Sigmoid colon (tissue), 7 donors: ENCODE data around the gene XYLT2. TPM values are rescaled to one million over a fixed set of nuclear protein-coding genes. Genes with fewer than 3 reads are reported as not detected.
"Not testable (repeated sequence)": the region's sequence is repeated elsewhere in the genome, so short reads cannot be mapped to it uniquely, and the experiment has no call there.

ENCODE experiments used
- DNase-seq: peaks from one replicate; pipeline ENCODE4 v3.0.0-alpha.2; 2019
- H3K27ac ChIP-seq, 4 donors: fragments of 200-600 bp; sonication (generic); one replicate each; pipeline ENCODE4 v1.5.1; 2016 to 2019; ENCODE audit warnings: mild to moderate bottlenecking in 1 of 4
- H3K27me3 ChIP-seq, 3 donors: fragments of 200-600 bp; sonication (generic); one replicate each; pipeline ENCODE4 v1.5.1; 2019; ENCODE audit warnings: mild to moderate bottlenecking in 1 of 3
- H3K36me3 ChIP-seq, 4 donors: fragments of 200-600 bp; sonication (generic); one replicate each; pipeline ENCODE4 v1.5.1; 2016 to 2019
- H3K4me1 ChIP-seq, 4 donors: fragments of 200-600 bp; sonication (generic); one replicate each; pipeline ENCODE4 v1.5.1; 2017 to 2019
- H3K4me3 ChIP-seq, 4 donors: fragments of 200-600 bp; sonication (generic); one replicate each; pipeline ENCODE4 v1.5.1; 2017 to 2019; ENCODE audit warnings: mild to moderate bottlenecking in 2 of 4, moderate library complexity in 1 of 4
- H3K9me3 ChIP-seq, 4 donors: fragments of 200-600 bp in 3 of 4; sonication (generic) in 3 of 4; one replicate each; pipeline versions ENCODE4 v1.5.1 to v1.6.1; 2013 to 2019
- CTCF ChIP-seq, 4 experiments: fragments of 450-650 bp in 3 of 4; fragments of 200-600 bp in 1 of 4; IDR thresholded peaks; one replicate each; pipeline ENCODE4 v1.5.1; 2016 to 2019; ENCODE audit warnings: antibody characterized with exemption in 4 of 4, mild to moderate bottlenecking in 3 of 4, moderate library complexity in 2 of 4
- EP300 ChIP-seq, 4 donors: sonication (generic); formaldehyde crosslinking; IDR thresholded peaks; one replicate each; pipeline ENCODE4 v1.6.1; 2017; ENCODE audit warnings: antibody characterized with exemption in 4 of 4
- POLR2A ChIP-seq, 2 donors: fragments of 450-650 bp; IDR thresholded peaks; one replicate each; pipeline ENCODE4 v1.6.1; 2016; ENCODE audit warnings: antibody characterized with exemption in 2 of 2, mild to moderate bottlenecking in 2 of 2, moderate library complexity in 2 of 2
- POLR2AphosphoS5 ChIP-seq, 4 donors: sonication (generic); formaldehyde crosslinking; IDR thresholded peaks; one replicate each; pipeline ENCODE4 v1.6.1; 2017; ENCODE audit warnings: antibody characterized with exemption in 4 of 4
- WGBS, 2 donors: extraction: QIAGEN DNeasy Blood & Tissue Kit; methylation state at CpG; one replicate each; pipeline ENCODE4 v1.1.7; 2013; 5-methylcytosine and 5-hydroxymethylcytosine counted together
- intact Hi-C: fragments of 100-400 bp; cut with DNase I; formaldehyde crosslinking; loops from one replicate; pipeline ENCODE4 v1.15.1; 2023
- polyA plus RNA-seq, 3 donors: library from polyadenylated mRNA; stranded (reverse); fragments of 200-250 nt; gene quantifications; one replicate each; pipeline ENCODE4 v1.2.3, GENCODE V29; 2013
- total RNA-seq, 4 donors: library from RNA; depleted of rRNA; stranded (reverse); fragments of >200 nt; gene quantifications; one replicate each; pipeline ENCODE4 v1.1.0, GENCODE V29; 2016
- donor health status: healthy with polysubstance abuse.
- donor health status: Bipolar disorder and iron deficiency.
- donor health status: healthy.

The XYLT2 gene
- total RNA-seq: 10 to 100 TPM; 16.2 to 27.4 (median 18.3) TPM
- 10 to 100 TPM in 1 of 3 donors, 1 to 10 TPM in 2; 1.8 to 14.5 (median 2.5) TPM for polyA plus RNA-seq

DNA sequence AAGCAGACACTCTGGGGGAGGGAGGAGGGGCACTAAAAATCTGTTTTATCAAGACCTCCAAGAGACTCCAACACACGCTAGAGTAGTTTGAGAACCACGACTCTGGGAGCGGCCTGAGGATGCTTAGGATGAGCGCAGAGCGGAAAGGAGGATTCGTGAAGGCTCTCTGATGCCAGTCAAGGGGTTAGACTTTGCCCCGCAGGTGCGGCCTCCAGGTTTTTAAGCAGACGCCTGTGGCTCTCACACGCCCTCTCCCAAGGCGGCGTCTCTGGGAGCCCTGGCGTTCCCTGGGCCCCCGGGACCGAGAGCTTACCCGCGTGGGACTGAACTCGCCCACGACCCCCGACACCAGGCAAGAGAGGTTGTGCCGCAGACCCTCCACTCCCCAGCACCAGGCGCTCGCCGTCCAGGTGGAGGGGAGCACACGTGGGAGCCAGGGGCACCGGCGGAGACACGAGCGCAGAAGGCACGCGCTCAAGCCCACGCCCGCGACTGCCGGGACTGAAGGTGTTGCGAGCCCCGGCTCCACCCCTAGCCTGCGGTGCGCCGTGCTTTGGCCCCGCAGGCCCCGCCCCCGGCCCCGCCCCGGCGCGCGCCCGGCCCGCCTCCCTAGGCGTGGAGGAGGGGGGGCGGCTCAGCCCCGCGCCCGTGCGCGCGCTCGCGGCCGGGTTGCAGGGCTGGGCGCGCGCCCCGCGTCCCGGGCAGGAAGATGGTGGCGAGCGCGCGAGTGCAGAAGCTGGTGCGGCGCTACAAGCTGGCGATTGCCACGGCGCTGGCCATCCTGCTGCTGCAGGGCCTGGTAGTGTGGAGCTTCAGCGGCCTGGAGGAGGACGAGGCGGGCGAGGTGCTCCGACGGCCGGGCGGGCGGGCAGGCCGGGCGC, at the start of gene XYLT2:
Gene XYLT2, plus strand, starts transcription at position 695 of the 881 bp plus-strand sequence. Its CDS starts 15 bp downstream, at position 710.
- no peaks in the 10 kb centered on the region for H3K27me3 ChIP-seq
- 1 to 3% methylated on average over 87 of the region's 87 CpGs for whole genome bisulfite sequencing, 2 donors
- no peaks in the 10 kb centered on the region for H3K36me3 ChIP-seq
- peaks cover 0 to 36% (median 30%) of the 10 kb centered on the region in 4 donors for H3K4me1 ChIP-seq
- peak within 1 kb of the TSS; percentile 66 to 82 (median 77) for H3K27ac ChIP-seq
- peak within 1 kb of the TSS; percentile 72 to 95 (median 84) for H3K4me3 ChIP-seq
- no peak for TF ChIP-seq CTCF (IDR thresholded peaks at IDR 0.05)
- peak in 1 of 2 donors; percentile 44 for TF ChIP-seq POLR2A (IDR thresholded peaks at IDR 0.05)
- TF ChIP-seq POLR2AphosphoS5 (IDR thresholded peaks at IDR 0.05): peak; percentile 29 to 78 (median 68)
- intact Hi-C loops: no loop called here
- peak; percentile 91 for DNase-seq
- no peaks in the 10 kb centered on the region for H3K9me3 ChIP-seq

GRCh38 chr17:50297407-50297865, 48.5 kb upstream of the XYLT2 start:
- DNase-seq: peak; percentile 91
- peak; percentile 95 to 98 (median 96) for TF ChIP-seq CTCF (IDR thresholded peaks at IDR 0.05)
- no peak for TF ChIP-seq POLR2AphosphoS5 (IDR thresholded peaks at IDR 0.05)
- no peak for TF ChIP-seq POLR2A (IDR thresholded peaks at IDR 0.05)
- no peak for TF ChIP-seq EP300 (IDR thresholded peaks at IDR 0.05)
- Histone ChIP-seq H3K9me3 (no peaks in the 10 kb centered on the region), H3K4me3 (no peak overlapping the region), H3K27me3 (no peaks in the 10 kb centered on the region), H3K36me3 (no peaks in the 10 kb centered on the region), H3K27ac (no peak overlapping the region), H3K4me1 (peaks cover 0 to 3% (median 2%) of the 10 kb centered on the region in 4 donors)
- 20 to 26% methylated on average over 7 of the region's 7 CpGs for WGBS, 2 donors
- intact Hi-C loops: loop anchor here (1.0 to 5.0 kb wide), 4 partner anchors 97 to 203 kb away; partner anchors contain the start of gene PDK2

DNA sequence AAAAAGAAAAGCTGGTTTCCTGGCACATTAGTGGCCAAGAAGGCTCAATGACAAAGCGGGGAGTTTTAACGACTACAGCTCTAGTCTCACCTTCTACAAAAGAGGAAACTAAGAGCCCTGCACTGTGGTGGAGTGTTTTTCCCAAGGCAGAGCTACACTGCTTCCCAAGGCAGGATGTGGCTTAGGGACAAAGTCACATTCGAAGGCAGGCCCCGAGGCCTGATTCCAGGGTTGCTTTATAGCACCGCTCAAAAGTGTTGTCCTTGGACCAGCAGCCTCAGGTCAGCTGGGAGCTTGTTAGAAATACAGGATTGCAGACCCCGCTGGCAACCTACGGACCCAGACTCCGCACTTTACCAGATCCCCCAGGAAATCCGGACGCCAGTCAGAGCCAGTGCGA, 47.9 kb upstream of the XYLT2 start:
- Histone ChIP-seq H3K4me1 (peaks cover 0 to 3% (median 2%) of the 10 kb centered on the region in 4 donors), H3K36me3 (no peaks in the 10 kb centered on the region), H3K27me3 (no peaks in the 10 kb centered on the region), H3K4me3 (no peak overlapping the region), H3K9me3 (no peaks in the 10 kb centered on the region), H3K27ac (no peak overlapping the region)
- no peak for TF ChIP-seq EP300 (IDR thresholded peaks at IDR 0.05)
- TF ChIP-seq CTCF (IDR thresholded peaks at IDR 0.05): no peak
- no peak for TF ChIP-seq POLR2A (IDR thresholded peaks at IDR 0.05)
- no peak for TF ChIP-seq POLR2AphosphoS5 (IDR thresholded peaks at IDR 0.05)
- intact Hi-C loops: loop anchor here (5.0 kb wide), 1 partner anchor 181 kb away; no protein-coding TSS in a partner anchor
- no peak for DNase-seq
- WGBS, 2 donors: 71 to 76% methylated on average over 11 of the region's 11 CpGs

DNA sequence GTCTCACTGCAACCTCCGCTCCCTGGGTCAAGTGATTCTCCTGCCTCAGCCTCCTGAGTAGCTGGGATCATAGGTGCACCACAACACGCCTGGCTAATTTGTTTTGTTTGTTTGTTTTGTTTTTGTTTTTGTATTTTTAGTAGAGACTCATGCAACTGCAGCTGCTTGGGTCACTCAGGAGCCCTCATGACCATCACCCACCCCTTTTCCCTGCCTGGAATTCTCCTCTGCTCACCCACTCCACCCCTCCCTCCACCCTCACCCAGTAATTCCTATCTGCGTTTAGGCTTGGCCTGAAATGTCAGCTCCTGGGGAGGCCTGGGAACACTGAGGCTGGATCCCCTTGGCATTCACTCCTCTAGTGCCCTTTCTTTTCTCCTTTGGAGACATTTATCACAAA, 46.1 kb upstream of the XYLT2 start:
- TF ChIP-seq POLR2A (IDR thresholded peaks at IDR 0.05) (no peak), EP300 (IDR thresholded peaks at IDR 0.05) (no peak), POLR2AphosphoS5 (IDR thresholded peaks at IDR 0.05) (no peak), CTCF (IDR thresholded peaks at IDR 0.05) (no peak)
- Histone ChIP-seq H3K27ac (no peak overlapping the region), H3K4me1 (peaks cover 0 to 9% (median 6%) of the 10 kb centered on the region in 4 donors), H3K27me3 (no peaks in the 10 kb centered on the region), H3K9me3 (no peaks in the 10 kb centered on the region), H3K4me3 (no peak overlapping the region), H3K36me3 (no peaks in the 10 kb centered on the region)
- intact Hi-C loops: loop anchor here (5.0 to 10.0 kb wide), 2 partner anchors 182 to 275 kb away; no protein-coding TSS in a partner anchor
- no peak for DNase-seq
- 73 to 86% methylated on average over 3 of the region's 3 CpGs for WGBS, 2 donors

- not testable (repeated sequence) for H3K36me3 ChIP-seq, H3K4me3 ChIP-seq, H3K9me3 ChIP-seq, DNase-seq, H3K27ac ChIP-seq, H3K27me3 ChIP-seq
- WGBS, 2 donors: 74 to 83% methylated on average over 1 of the region's 1 CpG
- H3K4me1 ChIP-seq: peaks cover 0 to 17% (median 13%) of the 10 kb centered on the region in 4 donors
- intact Hi-C loops: loop anchor here (10.0 kb wide), 1 partner anchor 276 kb away; no protein-coding TSS in a partner anchor
Observed at GRCh38 chr17:50300824-50301223, 45.1 kb upstream of the XYLT2 start.
